ENCODE data around the gene GRHL1.

GRCh38 chr2:10036095-10036884 lies 84.8 kb downstream of the GRHL1 start:
- peak; percentile 63 for TF ChIP-seq CTCF (IDR thresholded peaks at IDR 0.05; ENCODE audit: low read depth, low read length, missing input control)
- TF ChIP-seq, protein P1, sequence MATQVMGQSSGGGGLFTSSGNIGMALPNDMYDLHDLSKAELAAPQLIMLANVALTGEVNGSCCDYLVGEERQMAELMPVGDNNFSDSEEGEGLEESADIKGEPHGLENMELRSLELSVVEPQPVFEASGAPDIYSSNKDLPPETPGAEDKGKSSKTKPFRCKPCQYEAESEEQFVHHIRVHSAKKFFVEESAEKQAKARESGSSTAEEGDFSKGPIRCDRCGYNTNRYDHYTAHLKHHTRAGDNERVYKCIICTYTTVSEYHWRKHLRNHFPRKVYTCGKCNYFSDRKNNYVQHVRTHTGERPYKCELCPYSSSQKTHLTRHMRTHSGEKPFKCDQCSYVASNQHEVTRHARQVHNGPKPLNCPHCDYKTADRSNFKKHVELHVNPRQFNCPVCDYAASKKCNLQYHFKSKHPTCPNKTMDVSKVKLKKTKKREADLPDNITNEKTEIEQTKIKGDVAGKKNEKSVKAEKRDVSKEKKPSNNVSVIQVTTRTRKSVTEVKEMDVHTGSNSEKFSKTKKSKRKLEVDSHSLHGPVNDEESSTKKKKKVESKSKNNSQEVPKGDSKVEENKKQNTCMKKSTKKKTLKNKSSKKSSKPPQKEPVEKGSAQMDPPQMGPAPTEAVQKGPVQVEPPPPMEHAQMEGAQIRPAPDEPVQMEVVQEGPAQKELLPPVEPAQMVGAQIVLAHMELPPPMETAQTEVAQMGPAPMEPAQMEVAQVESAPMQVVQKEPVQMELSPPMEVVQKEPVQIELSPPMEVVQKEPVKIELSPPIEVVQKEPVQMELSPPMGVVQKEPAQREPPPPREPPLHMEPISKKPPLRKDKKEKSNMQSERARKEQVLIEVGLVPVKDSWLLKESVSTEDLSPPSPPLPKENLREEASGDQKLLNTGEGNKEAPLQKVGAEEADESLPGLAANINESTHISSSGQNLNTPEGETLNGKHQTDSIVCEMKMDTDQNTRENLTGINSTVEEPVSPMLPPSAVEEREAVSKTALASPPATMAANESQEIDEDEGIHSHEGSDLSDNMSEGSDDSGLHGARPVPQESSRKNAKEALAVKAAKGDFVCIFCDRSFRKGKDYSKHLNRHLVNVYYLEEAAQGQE (IDR thresholded peaks at IDR 0.05): peak; percentile 56
- TF ChIP-seq, protein P2, sequence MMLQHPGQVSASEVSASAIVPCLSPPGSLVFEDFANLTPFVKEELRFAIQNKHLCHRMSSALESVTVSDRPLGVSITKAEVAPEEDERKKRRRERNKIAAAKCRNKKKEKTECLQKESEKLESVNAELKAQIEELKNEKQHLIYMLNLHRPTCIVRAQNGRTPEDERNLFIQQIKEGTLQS (IDR thresholded peaks at IDR 0.05): no peak
- TF ChIP-seq YY1 (IDR thresholded peaks at IDR 0.05): peak; percentile 50
- TF ChIP-seq EGR1 (IDR thresholded peaks at IDR 0.05; ENCODE audit: low read depth in 2 of 2): peak in 1 of 2 donors; percentile 89
- TF ChIP-seq FOXA1 (IDR thresholded peaks at IDR 0.05): no peak

Measured in liver (tissue), 3 donors.